HG02884 (cell line): ENCODE data around the gene ALX1.
"Not testable (repeated sequence)": the region's sequence is repeated elsewhere in the genome, so short reads cannot be mapped to it uniquely, and the experiment has no call there.

Experiments
- ATAC-seq: cut with Tn5 transposase; IDR thresholded peaks from one replicate; pipeline ENCODE4 v1.9.1; 2021; ENCODE audit warnings: mild to moderate bottlenecking, moderate library complexity; ENCODE audit not compliant: unreplicated experiment

Gene ALX1

GRCh38 chr12:85299053-85299452, 19.0 kb downstream of the ALX1 start:
- ATAC-seq: no peak

- ATAC-seq: no peak
These were observed 21.0 kb downstream of the ALX1 start for GRCh38 chr12:85301051-85301450.

- ATAC-seq: no peak
These were observed 28.4 kb downstream of the ALX1 start for GRCh38 chr12:85308374-85308773.

GRCh38 chr12:85309125-85309566, 29.1 kb downstream of the ALX1 start:
- ATAC-seq: no peak

GRCh38 chr12:85310025-85310424, 30.0 kb downstream of the ALX1 start:
- ATAC-seq: no peak

- ATAC-seq: no peak
These were observed 30.5 kb downstream of the ALX1 start for GRCh38 chr12:85310456-85311076.

- ATAC-seq: not testable (repeated sequence)
These were observed 38.0 kb downstream of the ALX1 start for GRCh38 chr12:85317866-85318636.

- ATAC-seq: no peak
These were observed 42.7 kb downstream of the ALX1 start for GRCh38 chr12:85322715-85323114.

- ATAC-seq: no peak
These were observed 45.4 kb downstream of the ALX1 start for GRCh38 chr12:85325442-85325841.

- ATAC-seq: no peak
These were observed 49.9 kb downstream of the ALX1 start for GRCh38 chr12:85329913-85330312.

- ATAC-seq: no peak
These were observed 68.8 kb downstream of the ALX1 start for GRCh38 chr12:85348779-85349178.

- no peak for ATAC-seq
These were observed 70.3 kb downstream of the ALX1 start for GRCh38 chr12:85350356-85350755.
